ENCODE data around the gene DGKH.
"Not testable (repeated sequence)": the region's sequence is repeated elsewhere in the genome, so short reads cannot be mapped to it uniquely, and the experiment has no call there.

Gene DGKH

DNA sequence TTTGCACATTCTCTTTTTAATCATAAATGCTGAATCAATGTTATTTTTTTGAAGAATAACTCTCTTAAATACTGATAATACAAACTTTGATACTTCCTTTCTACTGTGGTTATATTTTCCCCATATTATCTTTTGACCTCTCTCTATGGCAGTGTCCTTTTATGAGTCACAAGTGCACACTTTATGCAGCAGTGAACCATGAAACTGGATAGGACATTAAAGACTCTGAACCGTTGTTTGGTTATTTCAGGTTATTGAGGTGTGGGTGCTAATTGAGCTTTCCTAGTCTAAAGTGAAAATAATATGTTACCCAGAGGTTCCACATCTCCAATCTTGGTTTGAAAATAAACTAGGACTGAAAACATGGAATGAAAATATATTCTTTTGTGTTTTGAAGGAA is 71.4 kb downstream of the DGKH start:
- DNase-seq: no peak

- DNase-seq: no peak
Observed at GRCh38 chr13:42123600-42123999, 75.2 kb downstream of the DGKH start.

DNA sequence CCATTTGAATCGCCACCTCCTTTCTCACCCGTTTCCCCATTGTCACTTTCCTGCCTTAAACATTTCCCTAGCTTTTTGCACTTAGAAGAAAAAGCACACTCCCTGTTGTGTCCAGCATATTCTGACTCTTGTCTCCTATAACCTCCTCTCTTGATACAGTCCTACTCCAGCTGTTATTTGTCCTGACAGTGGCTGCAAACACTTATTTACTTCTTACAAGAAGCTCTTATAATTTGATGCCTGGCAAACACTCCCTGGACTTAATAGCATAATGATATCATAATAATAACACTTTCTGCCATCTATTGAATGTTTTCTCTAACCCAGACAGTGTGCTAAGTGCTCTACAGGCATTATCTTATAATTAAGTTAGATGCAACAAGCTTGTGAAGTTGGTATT is 76.6 kb downstream of the DGKH start:
- DNase-seq: no peak

DNA sequence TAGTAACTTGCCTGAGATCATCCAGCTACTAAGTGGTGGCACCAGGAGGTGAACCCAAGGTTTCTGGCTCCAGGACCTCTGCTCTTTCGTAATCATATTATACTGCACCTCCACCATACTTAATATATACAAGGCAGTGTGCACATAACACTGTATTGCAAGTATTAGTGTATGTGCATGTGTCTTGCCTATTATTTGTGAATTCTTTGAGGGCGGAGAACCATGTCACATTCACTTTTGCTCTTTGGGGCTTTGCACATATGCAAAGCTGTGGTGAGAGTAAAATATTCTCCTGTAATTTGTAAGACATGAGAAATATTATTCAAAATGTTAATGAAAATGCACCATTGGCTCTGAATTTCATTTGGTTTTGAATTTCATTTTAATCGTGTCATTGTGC is 78.6 kb downstream of the DGKH start:
- DNase-seq: no peak

DNA sequence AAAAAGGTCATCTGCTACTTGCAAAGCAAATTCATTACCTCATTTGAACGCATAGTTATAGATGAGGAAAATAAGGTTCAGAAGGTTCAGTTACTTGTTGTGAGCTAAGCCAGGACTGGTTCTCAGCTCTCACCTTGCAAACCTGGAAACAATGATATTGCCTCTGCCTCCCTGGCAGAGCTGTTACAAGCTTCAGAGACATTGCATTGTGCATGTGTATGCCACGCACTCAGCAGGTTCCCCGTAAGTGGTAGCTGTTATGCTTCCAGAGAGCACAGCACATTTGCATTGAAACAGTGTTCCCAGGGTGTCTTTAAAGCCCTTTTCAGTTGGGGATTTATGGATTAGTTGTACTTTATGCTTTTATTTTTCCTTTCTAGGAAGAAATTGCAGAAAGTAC is 80.6 kb downstream of the DGKH start:
- DNase-seq: no peak

GRCh38 chr13:42136518-42136917 is 88.1 kb downstream of the DGKH start:
- DNase-seq: no peak

DNA sequence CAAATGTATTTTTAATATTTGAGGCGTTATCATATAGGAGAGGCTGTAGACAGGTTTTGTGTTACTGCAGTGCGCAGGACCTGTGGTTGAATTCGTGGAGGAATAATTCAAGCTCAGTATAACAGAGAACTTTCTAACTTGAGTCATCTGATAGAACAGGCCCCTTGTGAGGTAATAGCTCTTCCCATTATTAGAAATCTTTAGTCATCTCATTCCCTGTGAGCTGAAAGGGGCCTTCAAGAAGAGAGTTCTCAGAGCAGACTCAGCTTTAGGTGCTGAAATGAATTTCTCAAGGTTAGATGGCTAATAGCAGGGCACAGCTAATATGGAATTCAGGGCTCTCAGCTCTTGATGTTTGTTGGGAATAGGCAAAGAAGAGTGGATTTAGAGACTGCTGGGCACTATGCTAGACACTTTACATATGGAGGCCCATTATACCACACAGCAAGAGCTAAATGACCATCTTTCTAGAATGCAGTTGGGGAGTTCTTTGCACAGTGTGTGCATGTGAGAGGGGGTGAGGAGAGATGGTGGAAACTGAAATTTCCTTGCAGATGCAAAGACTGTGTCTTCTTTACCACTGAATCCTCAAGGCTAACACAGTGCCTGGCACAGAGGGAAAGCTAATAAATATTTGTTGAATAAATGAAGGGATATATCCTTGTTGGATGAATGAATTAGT is 89.5 kb downstream of the DGKH start:
- no peak for DNase-seq

- DNase-seq: no peak
Observed at GRCh38 chr13:42140494-42140893, 92.0 kb downstream of the DGKH start.

GRCh38 chr13:42141052-42141451 is 92.6 kb downstream of the DGKH start:
- DNase-seq: not testable (repeated sequence)

DNA sequence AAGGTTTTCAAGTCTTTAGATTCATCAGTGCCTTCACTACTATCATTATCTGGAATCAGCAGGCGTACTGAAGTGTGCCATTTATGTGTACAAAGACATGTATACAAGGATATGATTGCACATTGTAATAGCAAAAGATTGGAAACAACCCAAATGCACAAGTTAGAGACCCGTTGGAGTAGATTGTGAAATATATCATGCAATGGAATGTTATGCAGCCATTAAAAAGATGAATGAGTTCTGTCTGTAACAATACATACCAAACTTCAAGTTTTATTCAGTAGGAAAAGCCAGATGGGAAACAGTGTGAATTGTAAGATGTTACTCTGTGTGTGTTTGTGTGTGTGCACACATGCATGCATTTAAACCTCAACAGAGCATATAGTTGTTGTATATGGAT is 97.9 kb downstream of the DGKH start:
- DNase-seq: no peak

DNA sequence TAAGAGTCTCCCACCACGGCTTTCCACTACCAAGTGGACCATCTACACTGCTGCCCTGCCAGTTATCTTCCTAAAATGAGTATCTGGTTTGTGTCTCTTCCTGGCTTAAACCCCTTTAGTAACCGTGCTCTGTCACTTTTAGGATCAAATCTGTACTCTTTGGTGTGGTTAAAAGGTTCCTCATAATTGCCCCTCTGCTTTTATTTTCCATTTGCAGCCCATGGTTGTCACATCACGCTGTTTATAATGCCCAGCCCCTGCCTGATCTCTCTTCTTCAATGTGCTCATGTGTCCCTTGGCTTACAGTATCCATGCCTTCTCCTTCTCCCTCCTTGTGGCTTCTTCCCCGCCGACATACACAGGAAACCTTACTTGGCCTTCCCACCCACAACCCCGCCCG is 100.1 kb downstream of the DGKH start:
- no peak for DNase-seq

DNA sequence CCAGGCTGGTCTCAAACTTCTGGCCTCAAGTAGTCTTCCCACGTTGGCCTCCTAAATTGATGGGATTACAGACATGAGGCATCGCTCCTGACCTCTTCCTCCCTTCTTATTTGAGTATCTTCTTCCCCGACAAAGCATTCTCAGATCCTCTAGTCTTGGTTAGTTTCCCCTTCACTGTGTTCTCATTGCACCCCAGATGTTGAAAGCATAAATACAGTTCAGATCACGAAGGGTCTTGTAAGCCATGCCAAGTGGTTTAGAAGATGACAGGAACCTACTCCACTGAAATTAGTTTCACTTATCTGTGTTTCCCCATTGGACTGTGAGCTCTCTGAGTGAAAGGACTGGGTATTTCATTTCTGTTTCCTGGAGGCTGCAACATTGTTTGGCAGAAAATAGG is 100.7 kb downstream of the DGKH start:
- DNase-seq: no peak

DNA sequence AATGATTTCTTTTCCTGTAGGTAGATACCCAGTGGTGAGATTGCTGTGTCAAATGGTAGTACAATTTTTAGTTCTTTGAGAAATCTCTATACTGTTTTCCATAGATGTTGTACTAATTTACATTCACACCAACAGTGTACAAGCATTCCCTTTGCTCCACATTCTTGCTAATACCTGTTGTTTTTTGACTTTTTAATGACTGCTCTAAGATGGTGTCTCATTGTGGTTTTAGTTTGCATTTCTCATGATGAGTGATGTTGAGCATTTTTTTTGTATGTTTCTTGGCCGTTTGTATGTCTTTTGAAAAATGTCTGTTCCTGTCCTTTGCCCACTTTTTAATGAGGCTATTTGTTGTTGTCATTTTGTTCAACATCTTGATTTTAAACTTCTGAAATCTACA is 103.3 kb downstream of the DGKH start:
- DNase-seq: no peak

- no peak for DNase-seq
Observed at GRCh38 chr13:42152495-42152894, 104.0 kb downstream of the DGKH start.

DNA sequence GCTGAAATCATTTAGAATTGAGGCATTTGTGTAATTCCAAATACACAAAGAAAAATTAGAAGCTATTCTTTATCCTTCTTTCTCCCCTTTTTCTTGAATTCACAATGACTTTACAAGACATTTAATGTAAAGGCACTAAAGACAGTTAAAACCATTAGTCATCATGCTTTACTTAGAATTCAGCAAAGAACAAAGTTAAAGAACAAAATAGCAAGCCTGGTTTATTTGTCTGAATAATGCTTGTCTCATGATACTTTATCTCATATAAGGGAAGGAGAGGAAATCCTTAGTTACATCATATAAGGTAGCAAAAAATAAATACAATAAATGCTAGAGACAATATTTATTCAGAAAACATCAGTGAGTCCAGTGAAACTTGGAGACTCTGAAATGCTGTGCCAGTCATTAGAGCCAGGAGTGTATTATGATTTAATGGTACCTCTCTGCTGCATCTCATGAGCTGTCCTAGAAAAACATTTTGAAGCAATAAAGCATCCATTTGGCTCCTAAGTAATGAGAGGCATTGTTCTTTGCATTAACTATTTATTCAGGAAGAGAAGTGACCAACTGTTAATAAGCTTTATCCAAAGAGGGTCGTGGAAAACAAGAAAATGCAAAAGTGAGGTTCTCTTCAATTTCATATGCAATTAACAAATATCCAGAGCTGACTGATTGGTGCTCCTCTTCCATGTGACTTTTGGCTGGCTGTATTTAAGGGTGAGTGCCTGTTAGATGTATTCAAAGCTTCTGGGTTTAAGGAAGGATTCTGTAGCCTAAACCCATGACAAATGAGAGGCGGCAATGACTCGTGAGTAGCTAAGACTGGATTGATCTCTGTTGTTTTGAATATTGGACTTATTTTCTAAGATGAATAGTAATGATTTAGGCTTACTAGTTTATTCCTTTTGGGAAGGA is 105.0 kb downstream of the DGKH start:
- DNase-seq: no peak

DNA sequence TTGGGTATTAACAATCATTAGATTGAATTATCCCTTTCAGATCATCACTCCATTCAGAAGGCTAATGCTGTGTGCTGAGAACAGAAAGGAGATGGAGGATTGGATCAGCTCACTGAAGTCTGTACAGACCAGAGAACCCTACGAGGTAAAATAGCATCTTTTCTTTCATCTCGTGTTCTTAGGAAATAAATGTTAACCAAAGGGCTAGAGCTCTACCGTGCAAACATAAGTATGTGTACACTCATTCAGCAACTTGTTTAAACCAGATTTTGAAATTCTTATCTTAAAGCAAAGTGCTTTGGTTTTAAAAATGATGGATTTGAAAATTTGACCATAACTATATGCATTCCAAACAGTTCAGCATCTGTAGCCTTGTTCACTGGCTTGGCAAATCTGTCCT is 106.8 kb downstream of the DGKH start:
- no peak for DNase-seq

DNA sequence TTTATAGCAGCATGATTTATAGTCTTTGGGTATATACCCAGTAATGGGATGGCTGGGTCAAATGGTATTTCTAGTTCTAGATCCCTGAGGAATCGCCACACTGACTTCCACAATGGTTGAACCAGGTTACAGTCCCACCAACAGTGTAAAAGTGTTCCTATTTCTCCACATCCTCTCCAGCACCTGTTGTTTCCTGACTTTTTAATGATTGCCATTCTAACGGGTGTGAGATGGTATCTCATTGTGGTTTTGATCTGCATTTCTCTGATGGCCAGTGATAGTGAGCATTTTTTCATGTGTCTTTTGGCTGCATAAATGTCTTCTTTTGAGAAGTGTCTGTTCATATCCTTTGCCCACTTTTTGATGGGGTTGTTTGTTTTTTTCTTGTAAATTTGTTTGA is 114.9 kb downstream of the DGKH start:
- not testable (repeated sequence) for DNase-seq

GRCh38 chr13:42163910-42164309 is 115.5 kb downstream of the DGKH start:
- not testable (repeated sequence) for DNase-seq

- DNase-seq: no peak
Observed at GRCh38 chr13:42164557-42165125, 116.2 kb downstream of the DGKH start.

GRCh38 chr13:42168496-42168895 is 120.0 kb downstream of the DGKH start:
- no peak for DNase-seq

DNA sequence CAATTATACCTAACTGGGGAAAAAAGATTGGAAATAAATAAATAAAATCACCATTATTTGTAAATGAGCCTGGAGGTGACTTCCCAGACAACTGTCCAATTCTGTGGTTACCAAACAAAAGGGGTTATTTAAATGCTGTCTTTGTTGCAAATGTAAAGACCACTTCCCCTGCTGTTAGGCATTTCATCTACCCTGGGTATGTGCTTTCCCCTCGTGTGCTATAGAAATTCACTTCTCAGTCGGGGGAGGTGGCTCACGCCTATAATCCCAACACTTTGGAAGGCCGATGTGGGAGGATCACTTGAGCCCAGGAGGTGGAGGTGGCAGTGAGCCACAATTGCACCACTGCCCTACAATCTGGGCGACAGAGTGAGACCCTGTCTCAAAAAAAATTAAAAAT is 121.6 kb downstream of the DGKH start:
- DNase-seq: no peak

GRCh38 chr13:42173789-42174343 is 125.4 kb downstream of the DGKH start:
- no peak for DNase-seq

GRCh38 chr13:42174344-42175162 is 126.1 kb downstream of the DGKH start:
- DNase-seq: no peak

Measured in stimulated activated CD4-positive, alpha-beta T cell treated with anti-CD3 and anti-CD28 coated beads, Interleukin-4, amount 100 ng/mL, for 4 hours (primary cell).